CD14-positive monocyte (primary cell): ENCODE measurements around the gene CCBE1. TPM values are rescaled to one million over a fixed set of nuclear protein-coding genes. Genes with fewer than 3 reads are reported as not detected.

Experiments used
- DNase-seq, 3 donors: peaks; one replicate each; pipeline ENCODE4 v3.0.0-alpha.2; 2011 to 2022
- H2AFZ ChIP-seq: 2 replicates; pipeline ENCODE4 v1.6.0; 2012; ENCODE audit warnings: mild to moderate bottlenecking, low read depth, low read length, inconsistent platforms; ENCODE audit not compliant: insufficient read depth, poor library complexity, severe bottlenecking
- H3K27ac ChIP-seq, 2 donors: 1 replicate in 1 of 2; 2 replicates in 1 of 2; pipeline ENCODE4 v1.5.1; 2012 to 2013; ENCODE audit warnings: low read length in 2 of 2, control low read depth in 1 of 2, inconsistent platforms in 1 of 2, low read depth in 1 of 2, mild to moderate bottlenecking in 1 of 2
- H3K27me3 ChIP-seq, 2 donors: one replicate each; pipeline versions ENCODE4 v1.6.0 to v1.6.1; 2011 to 2013; ENCODE audit warnings: low read length in 2 of 2; ENCODE audit not compliant: control insufficient read depth in 2 of 2, insufficient read depth in 2 of 2
- H3K36me3 ChIP-seq, 2 donors: replicated peaks in 1 of 2; 1 replicate in 1 of 2; 2 replicates in 1 of 2; pipeline versions ENCODE4 v1.5.1 to v1.6.1; 2012 to 2013; ENCODE audit warnings: low read length in 2 of 2, control low read depth in 1 of 2, inconsistent platforms in 1 of 2, mild to moderate bottlenecking in 1 of 2; ENCODE audit not compliant: insufficient read depth in 2 of 2, control insufficient read depth in 1 of 2
- H3K4me1 ChIP-seq, 2 donors: 1 replicate in 1 of 2; 2 replicates in 1 of 2; pipeline versions ENCODE4 v1.5.1 to v1.6.1; 2012 to 2013; ENCODE audit warnings: low read length in 2 of 2, control low read depth in 1 of 2, inconsistent platforms in 1 of 2, mild to moderate bottlenecking in 1 of 2, moderate library complexity in 1 of 2; ENCODE audit not compliant: insufficient read depth in 2 of 2, control insufficient read depth in 1 of 2
- H3K4me2 ChIP-seq: replicated peaks from 2 replicates; pipeline ENCODE3; 2012; ENCODE audit warnings: low read length, moderate library complexity, mild to moderate bottlenecking; ENCODE audit not compliant: poor library complexity, severe bottlenecking; ENCODE audit errors: extremely low read depth
- H3K4me3 ChIP-seq, 3 experiments: fragments of 200-600 bp in 1 of 3; sonication (generic) in 1 of 3; replicated peaks in 1 of 3; 1 replicate in 2 of 3; 2 replicates in 1 of 3; pipeline ENCODE4 v1.5.1; 2011 to 2013; ENCODE audit warnings: low read length in 3 of 3, mild to moderate bottlenecking in 3 of 3, control low read depth in 2 of 3, low read depth in 2 of 3, inconsistent platforms in 1 of 3, moderate library complexity in 1 of 3
- H3K79me2 ChIP-seq: 2 replicates; pipeline ENCODE4 v1.6.0; 2012; ENCODE audit warnings: mild to moderate bottlenecking, control low read depth, inconsistent platforms, low read length, moderate library complexity; ENCODE audit not compliant: insufficient read depth
- H3K9ac ChIP-seq: 2 replicates; pipeline ENCODE4 v1.6.0; 2017; ENCODE audit warnings: low read length, mild to moderate bottlenecking; ENCODE audit not compliant: insufficient read depth, poor library complexity, severe bottlenecking
- H3K9me3 ChIP-seq, 2 donors: replicated peaks in 1 of 2; 1 replicate in 1 of 2; 2 replicates in 1 of 2; pipeline versions ENCODE4 v1.5.1 to v1.6.1; 2012 to 2013; ENCODE audit warnings: low read length in 2 of 2, control low read depth in 1 of 2; ENCODE audit not compliant: control insufficient read depth in 1 of 2, insufficient read depth in 1 of 2
- H4K20me1 ChIP-seq: 2 replicates; pipeline ENCODE4 v1.6.0; 2012; ENCODE audit warnings: mild to moderate bottlenecking, low read length, control low read depth, moderate library complexity; ENCODE audit not compliant: insufficient read depth
- H3K27ac Mint-ChIP-seq, 7 donors: one replicate each; pipeline ENCODE4 v1.8.0; 2020; ENCODE audit warnings: mild to moderate bottlenecking in 7 of 7, mixed read lengths in 7 of 7, moderate library complexity in 6 of 7, inconsistent platforms in 2 of 7
- H3K27me3 Mint-ChIP-seq, 3 donors: one replicate each; pipeline ENCODE4 v1.8.0; 2021 to 2022; ENCODE audit warnings: low read depth in 3 of 3, mild to moderate bottlenecking in 3 of 3, mixed read lengths in 3 of 3, moderate library complexity in 3 of 3, inconsistent platforms in 1 of 3
- H3K36me3 Mint-ChIP-seq, 2 donors: one replicate each; pipeline ENCODE4 v1.8.0; 2020; ENCODE audit warnings: mixed read lengths in 2 of 2, inconsistent platforms in 1 of 2, mild to moderate bottlenecking in 1 of 2
- H3K4me1 Mint-ChIP-seq: one replicate; pipeline ENCODE4 v1.8.0; 2020; ENCODE audit warnings: mild to moderate bottlenecking, mixed read lengths
- H3K4me3 Mint-ChIP-seq, 2 donors: one replicate each; pipeline ENCODE4 v1.8.0; 2020; ENCODE audit warnings: mild to moderate bottlenecking in 2 of 2, mixed read lengths in 2 of 2, moderate library complexity in 1 of 2
- H3K9me3 Mint-ChIP-seq, 7 donors: one replicate each; pipeline ENCODE4 v1.8.0; 2020 to 2022; ENCODE audit warnings: mixed read lengths in 7 of 7, mild to moderate bottlenecking in 6 of 7, moderate library complexity in 6 of 7, inconsistent platforms in 2 of 7
- WGBS: methylation state at CpG from one replicate; pipeline ENCODE4 v1.1.5; 2013; ENCODE audit warnings: missing lambda C conversion rate; ENCODE audit not compliant: insufficient coverage; 5-methylcytosine and 5-hydroxymethylcytosine counted together
- intact Hi-C, 2 donors: fragments of 100-400 bp; cut with micrococcal nuclease; formaldehyde crosslinking; loops; one replicate each; pipeline versions ENCODE4 v1.15.0 to v1.15.1; 2023
- polyA plus RNA-seq, 3 donors: library from polyadenylated mRNA; depleted of rRNA in 1 of 3; unstranded in 2 of 3; stranded (reverse) in 1 of 3; fragments of 300-500 nt in 2 of 3; fragments of >200 nt in 1 of 3; fragmentation: Illumina TruSeq in 2 of 3; gene quantifications; 1 replicate in 2 of 3; 2 replicates in 1 of 3; pipeline ENCODE4 v1.2.3, GENCODE V29; 2012 to 2021
- TF ChIP-seq, protein P1 (sequence below): fragments of 200-600 bp; IDR thresholded peaks from one replicate; pipeline ENCODE4 v1.8.0; 2022; ENCODE audit warnings: antibody characterized with exemption, mild to moderate bottlenecking

The CCBE1 gene
- polyA plus RNA-seq, 3 donors, result not detected

DNA sequence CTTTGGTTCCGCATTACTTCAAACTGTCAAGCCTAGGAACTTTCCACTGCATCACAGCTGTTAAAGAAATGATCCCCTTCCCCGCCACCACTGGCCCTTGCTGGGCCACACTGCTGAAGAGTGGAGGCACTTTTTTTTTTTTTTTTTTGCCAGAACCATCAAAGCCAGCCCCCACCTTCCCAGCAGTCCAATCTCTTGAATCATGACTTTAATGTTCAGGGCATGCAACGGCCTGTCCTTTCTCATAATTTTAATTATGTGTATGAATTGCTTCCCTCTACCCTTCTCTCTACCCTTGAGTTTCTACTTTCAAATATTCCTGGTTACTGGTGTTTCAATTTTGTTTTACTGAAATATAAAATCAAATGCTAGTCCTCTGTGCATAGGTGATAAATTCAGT is 236.1 kb downstream of the CCBE1 start:
- no CpG with 5 or more reads among the region's 3 CpGs for WGBS
- TF ChIP-seq, protein P1, sequence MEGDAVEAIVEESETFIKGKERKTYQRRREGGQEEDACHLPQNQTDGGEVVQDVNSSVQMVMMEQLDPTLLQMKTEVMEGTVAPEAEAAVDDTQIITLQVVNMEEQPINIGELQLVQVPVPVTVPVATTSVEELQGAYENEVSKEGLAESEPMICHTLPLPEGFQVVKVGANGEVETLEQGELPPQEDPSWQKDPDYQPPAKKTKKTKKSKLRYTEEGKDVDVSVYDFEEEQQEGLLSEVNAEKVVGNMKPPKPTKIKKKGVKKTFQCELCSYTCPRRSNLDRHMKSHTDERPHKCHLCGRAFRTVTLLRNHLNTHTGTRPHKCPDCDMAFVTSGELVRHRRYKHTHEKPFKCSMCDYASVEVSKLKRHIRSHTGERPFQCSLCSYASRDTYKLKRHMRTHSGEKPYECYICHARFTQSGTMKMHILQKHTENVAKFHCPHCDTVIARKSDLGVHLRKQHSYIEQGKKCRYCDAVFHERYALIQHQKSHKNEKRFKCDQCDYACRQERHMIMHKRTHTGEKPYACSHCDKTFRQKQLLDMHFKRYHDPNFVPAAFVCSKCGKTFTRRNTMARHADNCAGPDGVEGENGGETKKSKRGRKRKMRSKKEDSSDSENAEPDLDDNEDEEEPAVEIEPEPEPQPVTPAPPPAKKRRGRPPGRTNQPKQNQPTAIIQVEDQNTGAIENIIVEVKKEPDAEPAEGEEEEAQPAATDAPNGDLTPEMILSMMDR, result no peak

DNA sequence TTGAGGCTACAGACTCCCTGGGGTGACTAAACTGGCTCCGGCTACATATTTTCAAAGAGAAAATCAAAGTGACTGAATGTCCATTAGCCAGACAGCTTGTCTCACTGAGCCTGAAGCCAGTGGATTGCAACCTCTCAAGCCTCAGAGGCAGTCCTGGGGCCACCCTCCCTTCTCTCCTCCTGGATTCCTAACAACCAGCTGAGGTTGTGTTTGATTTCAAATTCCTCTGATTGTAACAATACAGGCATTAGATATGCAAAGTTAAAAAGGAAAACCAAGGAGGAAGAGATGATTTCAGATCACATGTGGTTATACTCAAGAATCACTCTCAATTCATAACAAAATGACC is 237.2 kb downstream of the CCBE1 start:
- WGBS, result 100% methylated on average over 1 of the region's 1 CpG
- Histone ChIP-seq H2AFZ (no peak overlapping the region), H3K36me3 (no peaks in the 10 kb centered on the region), H3K9me3 (no peaks in the 10 kb centered on the region), H3K9ac (no peak overlapping the region), H4K20me1 (no peaks in the 10 kb centered on the region), H3K79me2 (no peaks in the 10 kb centered on the region), H3K4me1 (no peaks in the 10 kb centered on the region), H3K27me3 (no peaks in the 10 kb centered on the region), H3K27ac (no peak overlapping the region), H3K4me2 (no peak overlapping the region), H3K4me3 (no peak overlapping the region)
- H3K27ac Mint-ChIP-seq, result no peak overlapping the region
- no peak overlapping the region for H3K4me3 Mint-ChIP-seq
- H3K36me3 Mint-ChIP-seq, result no peaks in the 10 kb centered on the region
- no peaks in the 10 kb centered on the region for H3K9me3 Mint-ChIP-seq
- peaks cover 2 to 5% (median 2%) of the 10 kb centered on the region in 3 donors for H3K27me3 Mint-ChIP-seq
- DNase-seq, result no peak
- H3K4me1 Mint-ChIP-seq, result no peaks in the 10 kb centered on the region
- TF ChIP-seq, protein P1, result no peak
- intact Hi-C loops, result loop anchor here in 1 of 2 donors (5.0 kb wide), 1 partner anchor 1087 kb away; no protein-coding TSS in a partner anchor

More for the DNA sequence above, 236.1 kb downstream of the CCBE1 start:
- Mint-ChIP-seq H3K27me3 (peaks cover 0 to 3% (median 2%) of the 10 kb centered on the region in 3 donors), H3K27ac (no peak overlapping the region), H3K9me3 (no peaks in the 10 kb centered on the region), H3K4me3 (no peak overlapping the region), H3K4me1 (no peaks in the 10 kb centered on the region), H3K36me3 (no peaks in the 10 kb centered on the region)
- Histone ChIP-seq H2AFZ (no peak overlapping the region), H3K27me3 (no peaks in the 10 kb centered on the region), H3K4me1 (no peaks in the 10 kb centered on the region), H3K36me3 (no peaks in the 10 kb centered on the region), H3K4me3 (no peak overlapping the region), H3K79me2 (no peaks in the 10 kb centered on the region), H3K4me2 (no peak overlapping the region), H3K27ac (no peak overlapping the region), H3K9ac (no peak overlapping the region), H4K20me1 (no peaks in the 10 kb centered on the region), H3K9me3 (no peaks in the 10 kb centered on the region)
- intact Hi-C loops, result loop anchor here in 1 of 2 donors (5.0 kb wide), 1 partner anchor 1086 kb away; no protein-coding TSS in a partner anchor
- no peak for DNase-seq
